HG03442 (cell line): Measurements from ENCODE around the gene RAPGEF2.

Experiments
- ATAC-seq: cut with Tn5 transposase; IDR thresholded peaks from one replicate; pipeline ENCODE4 v1.9.1; 2021; ENCODE audit warnings: mild to moderate bottlenecking, moderate library complexity; ENCODE audit not compliant: unreplicated experiment

Gene RAPGEF2

DNA sequence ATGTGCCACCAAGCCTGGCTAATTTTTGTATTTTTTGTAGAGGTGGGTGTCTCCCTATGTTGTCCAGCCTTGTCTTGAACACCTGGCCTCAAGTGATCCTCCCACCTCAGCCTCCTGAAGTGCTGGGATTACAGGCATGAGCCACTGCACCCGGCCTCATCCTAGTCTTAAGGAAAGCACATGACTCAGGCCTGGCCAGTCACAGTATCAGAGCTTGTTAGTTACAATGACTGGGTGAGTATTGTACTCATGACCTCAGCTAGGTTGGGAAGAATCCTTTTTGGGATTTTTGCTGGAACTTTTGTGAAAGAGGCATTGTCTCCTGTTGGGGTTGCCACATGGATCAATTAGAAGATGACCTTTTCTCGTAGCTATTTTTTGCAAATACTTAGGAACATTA, 292.8 kb downstream of the RAPGEF2 start:
- ATAC-seq = no peak

DNA sequence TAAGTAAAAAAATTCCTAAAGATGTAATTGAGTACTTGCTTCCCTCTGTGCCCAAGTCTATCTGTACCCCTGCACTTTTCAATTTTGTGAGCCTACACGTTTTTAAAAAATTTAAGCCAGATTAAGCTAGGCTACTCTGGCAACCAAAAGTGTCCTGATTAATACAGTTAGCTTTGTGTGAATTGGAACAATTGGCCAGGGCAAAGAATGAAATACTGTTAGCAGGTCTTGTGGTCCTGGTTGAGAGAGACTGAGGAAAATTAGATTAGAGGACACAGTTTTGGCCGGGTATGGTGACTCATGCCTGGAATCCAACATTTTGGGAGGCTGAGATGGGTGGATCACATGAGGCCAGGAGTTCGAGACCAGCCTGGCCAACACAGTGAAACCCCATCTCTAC, 293.3 kb downstream of the RAPGEF2 start:
- ATAC-seq = no peak

DNA sequence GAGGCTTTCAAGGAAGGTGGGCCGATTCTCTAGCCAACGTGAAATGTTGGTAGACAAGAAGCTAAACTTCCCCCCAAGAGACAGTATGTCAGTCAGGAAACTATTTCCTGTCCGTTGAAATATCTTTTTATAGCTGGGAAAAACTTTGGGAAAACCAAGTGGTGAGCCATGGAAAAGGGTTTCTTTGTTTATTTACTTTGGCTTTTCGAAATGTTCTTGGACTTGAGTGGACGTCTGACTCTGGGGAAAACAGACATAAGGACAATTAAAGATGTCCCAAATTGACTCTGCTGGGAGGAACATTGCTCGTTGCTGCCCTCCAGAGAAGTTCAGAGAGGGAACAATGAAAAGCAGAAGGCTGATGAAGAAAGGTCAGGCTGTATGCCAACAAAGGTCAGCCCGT, 295.4 kb downstream of the RAPGEF2 start:
- no peak for ATAC-seq

DNA sequence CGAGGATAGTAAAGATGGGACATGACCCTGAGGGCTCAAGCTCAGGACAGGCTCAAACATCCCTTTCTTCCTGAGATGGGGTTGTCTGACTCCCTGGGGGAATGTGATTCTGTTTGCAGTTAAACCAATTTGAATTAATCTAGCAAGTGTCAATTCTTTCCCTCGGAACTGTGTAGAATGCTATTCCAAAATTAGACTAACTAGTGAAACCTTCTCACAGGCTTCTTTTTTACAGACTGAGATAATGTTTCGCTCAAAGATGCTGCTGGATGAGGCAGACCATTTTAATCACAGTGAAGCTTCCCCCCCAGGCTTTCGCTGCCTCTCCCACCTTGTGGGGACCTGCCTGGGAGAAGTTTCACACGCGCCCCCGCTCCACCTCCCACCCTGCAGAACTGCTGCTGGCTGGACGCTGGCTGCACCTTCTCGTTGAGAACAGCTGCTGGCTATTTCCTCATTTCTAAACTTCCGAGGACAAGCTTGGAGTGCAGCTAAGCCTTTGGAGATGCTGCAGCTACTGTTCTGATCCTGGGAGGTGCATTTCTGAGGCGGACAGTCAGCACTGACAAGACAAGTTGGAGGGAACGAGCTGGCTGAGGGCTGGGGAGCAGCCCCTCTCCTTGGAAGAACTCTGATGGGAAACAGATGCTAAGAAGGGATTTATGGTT, 297.8 kb downstream of the RAPGEF2 start:
- ATAC-seq = no peak

DNA sequence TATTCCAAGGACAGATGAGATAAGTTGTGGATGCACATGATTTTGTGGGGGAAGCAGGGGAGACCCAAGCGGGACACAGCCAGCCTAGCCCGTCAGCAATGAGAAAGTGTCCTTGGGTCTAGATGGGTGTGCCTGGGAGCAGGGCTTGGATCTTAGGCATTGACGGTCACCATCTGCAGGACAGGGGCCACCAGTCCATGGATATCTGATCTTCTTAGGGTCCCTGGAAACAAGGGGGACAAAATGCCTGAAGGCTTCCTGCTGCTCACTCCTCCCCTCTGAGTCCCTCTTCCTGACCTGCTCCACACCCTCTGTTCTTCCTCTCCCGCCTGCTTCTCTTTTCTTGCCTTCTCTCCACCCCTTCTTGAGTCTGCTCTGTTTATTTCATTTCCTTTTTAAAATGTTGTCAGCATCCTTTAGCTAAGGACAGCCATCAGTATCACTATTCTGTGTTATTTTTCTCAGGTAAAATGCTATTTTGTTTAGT, 298.4 kb downstream of the RAPGEF2 start:
- ATAC-seq = no peak

DNA sequence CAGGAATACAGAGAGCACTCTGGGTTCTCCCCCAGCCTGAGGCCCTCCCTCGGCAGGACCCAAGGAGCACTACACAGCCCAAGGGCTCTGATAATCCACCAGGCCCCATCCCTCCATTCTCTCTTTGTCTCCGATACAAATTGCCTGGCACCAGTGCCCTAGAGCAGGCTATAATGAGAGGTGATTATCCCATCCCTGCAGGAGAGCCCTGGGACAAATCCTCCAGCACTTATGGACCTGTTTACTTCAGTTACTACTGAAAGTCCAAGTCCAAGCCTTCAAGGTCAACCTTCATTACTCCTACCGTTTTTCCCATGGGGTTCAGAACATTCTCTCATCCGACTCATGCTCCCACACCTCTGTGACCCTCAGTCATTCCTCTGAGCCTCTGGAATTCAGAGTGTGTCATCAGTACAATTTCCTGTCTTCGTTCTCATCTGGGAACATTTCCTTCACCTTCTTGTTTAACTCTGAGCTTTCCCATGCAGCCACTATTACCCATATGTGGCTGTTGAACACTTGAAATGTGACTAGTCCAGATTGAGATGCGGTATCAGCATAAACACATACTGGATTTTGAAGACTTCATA, 299.0 kb downstream of the RAPGEF2 start:
- ATAC-seq = no peak
